Measurements from ENCODE around the gene TMEM198. TPM values are rescaled to one million over a fixed set of nuclear protein-coding genes. Genes with fewer than 3 reads are reported as not detected.

TMEM198 gene
- total and polyA plus RNA-seq, 9 of the 15 experiments (the other 6 are each of a cell fraction or from before 2014, with no cell fraction given), result 0.03 to 3.8 (median 1.0) TPM

GRCh38 chr2:219524817-219525216, 19.0 kb upstream of the TMEM198 start (continued):
- TF ChIP-seq ZNF318 (IDR thresholded peaks at IDR 0.05; ENCODE audit: borderline replicate concordance in 1 of 2, low read depth in 1 of 2), result no peak
- TF ChIP-seq MEF2A (IDR thresholded peaks at IDR 0.05; ENCODE audit: control insufficient read depth, low read depth, low read length), result no peak
- peak; percentile 57; the same call in 1 of the 2 replicates for TF ChIP-seq ADNP (tag; IDR thresholded peaks at IDR 0.05)
- TF ChIP-seq TAF1 (IDR thresholded peaks at IDR 0.05; ENCODE audit: control insufficient read depth, extremely low read depth, insufficient read depth, low read length, severe bottlenecking), result no peak
- TF ChIP-seq COPS2 (conservative IDR thresholded peaks at IDR 0.05), result no peak
- TF ChIP-seq CBX2 (IDR thresholded peaks at IDR 0.05; ENCODE audit: insufficient read depth, low read length, poor library complexity, severe bottlenecking), result no peak
- TF ChIP-seq FOXK2 (conservative IDR thresholded peaks at IDR 0.05 in 1 of 2, IDR thresholded peaks at IDR 0.05 in 1 of 2; ENCODE audit: low read depth in 2 of 2), result no peak
- TF ChIP-seq, protein P1, sequence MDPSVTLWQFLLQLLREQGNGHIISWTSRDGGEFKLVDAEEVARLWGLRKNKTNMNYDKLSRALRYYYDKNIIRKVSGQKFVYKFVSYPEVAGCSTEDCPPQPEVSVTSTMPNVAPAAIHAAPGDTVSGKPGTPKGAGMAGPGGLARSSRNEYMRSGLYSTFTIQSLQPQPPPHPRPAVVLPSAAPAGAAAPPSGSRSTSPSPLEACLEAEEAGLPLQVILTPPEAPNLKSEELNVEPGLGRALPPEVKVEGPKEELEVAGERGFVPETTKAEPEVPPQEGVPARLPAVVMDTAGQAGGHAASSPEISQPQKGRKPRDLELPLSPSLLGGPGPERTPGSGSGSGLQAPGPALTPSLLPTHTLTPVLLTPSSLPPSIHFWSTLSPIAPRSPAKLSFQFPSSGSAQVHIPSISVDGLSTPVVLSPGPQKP (CRISPR knock-in tag; IDR thresholded peaks at IDR 0.05), result no peak
- no peak for TF ChIP-seq CAMTA2 (CRISPR knock-in tag; conservative IDR thresholded peaks at IDR 0.05)
- TF ChIP-seq ZNF551 (CRISPR knock-in tag; IDR thresholded peaks at IDR 0.05), result no peak
- TF ChIP-seq, protein P2, sequence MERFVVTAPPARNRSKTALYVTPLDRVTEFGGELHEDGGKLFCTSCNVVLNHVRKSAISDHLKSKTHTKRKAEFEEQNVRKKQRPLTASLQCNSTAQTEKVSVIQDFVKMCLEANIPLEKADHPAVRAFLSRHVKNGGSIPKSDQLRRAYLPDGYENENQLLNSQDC (CRISPR knock-in tag; IDR thresholded peaks at IDR 0.05), result no peak
- no peak for TF ChIP-seq ZFX (CRISPR knock-in tag; IDR thresholded peaks at IDR 0.05)
- TF ChIP-seq BCOR (IDR thresholded peaks at IDR 0.05), result peak; percentile 70
- no peak for TF ChIP-seq ZBTB34 (CRISPR knock-in tag; IDR thresholded peaks at IDR 0.05)
- peak in 1 of 2 experiments; percentile 26; a peak in 1 of 4 replicates for TF ChIP-seq RCOR1 (IDR thresholded peaks at IDR 0.05; ENCODE audit: borderline replicate concordance in 1 of 2, low read depth in 2 of 2, low read length in 2 of 2)
- no peak for TF ChIP-seq CREB5 (CRISPR knock-in tag; IDR thresholded peaks at IDR 0.05)

Measured in K562 (cell line).